ENCODE results near the gene SYT1.
"Not testable (repeated sequence)": the region's sequence is repeated elsewhere in the genome, so short reads cannot be mapped to it uniquely, and the experiment has no call there.

SYT1 gene

DNA sequence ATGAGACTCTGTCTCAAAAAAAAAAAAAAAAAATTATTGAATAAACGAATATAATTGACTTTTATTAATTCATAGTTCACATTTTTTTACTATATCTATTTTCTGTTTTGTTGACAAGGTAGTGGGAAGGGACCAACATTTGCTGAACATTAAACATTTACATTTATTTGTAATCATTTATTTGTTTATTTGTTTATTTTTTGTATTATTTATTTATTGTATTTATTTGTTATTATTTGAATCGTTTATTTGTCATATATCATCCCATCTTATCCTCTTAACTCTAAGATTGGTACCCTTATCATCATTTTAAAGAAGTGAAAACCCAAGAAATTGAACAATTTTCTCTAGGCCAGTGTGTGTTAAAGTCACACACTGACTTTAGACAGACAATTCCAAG, 101.5 kb downstream of the SYT1 start:
- in situ Hi-C loops (cut with MboI; ENCODE audit: low sequenced_read_pairs) = no loop called here

- in situ Hi-C loops (cut with MboI; ENCODE audit: low sequenced_read_pairs) = no loop called here
Measured at GRCh38 chr12:78966926-78967325, 102.4 kb downstream of the SYT1 start.

GRCh38 chr12:78968226-78968625, 103.7 kb downstream of the SYT1 start:
- in situ Hi-C loops (cut with MboI; ENCODE audit: low sequenced_read_pairs) = no loop called here

- in situ Hi-C loops (cut with MboI; ENCODE audit: low sequenced_read_pairs) = no loop called here
Measured at GRCh38 chr12:78970041-78970440, 105.5 kb downstream of the SYT1 start.

GRCh38 chr12:78977304-78977867, 112.8 kb downstream of the SYT1 start:
- in situ Hi-C loops (cut with MboI; ENCODE audit: low sequenced_read_pairs) = no loop called here

- in situ Hi-C loops (cut with MboI; ENCODE audit: low sequenced_read_pairs) = no loop called here
Measured at GRCh38 chr12:78994168-78994791, 129.7 kb downstream of the SYT1 start.

- in situ Hi-C loops (cut with MboI; ENCODE audit: low sequenced_read_pairs) = no loop called here
Measured at GRCh38 chr12:79000501-79000900, 135.9 kb downstream of the SYT1 start.

- in situ Hi-C loops (cut with MboI; ENCODE audit: low sequenced_read_pairs) = no loop called here
Measured at GRCh38 chr12:79001404-79001803, 136.8 kb downstream of the SYT1 start.

DNA sequence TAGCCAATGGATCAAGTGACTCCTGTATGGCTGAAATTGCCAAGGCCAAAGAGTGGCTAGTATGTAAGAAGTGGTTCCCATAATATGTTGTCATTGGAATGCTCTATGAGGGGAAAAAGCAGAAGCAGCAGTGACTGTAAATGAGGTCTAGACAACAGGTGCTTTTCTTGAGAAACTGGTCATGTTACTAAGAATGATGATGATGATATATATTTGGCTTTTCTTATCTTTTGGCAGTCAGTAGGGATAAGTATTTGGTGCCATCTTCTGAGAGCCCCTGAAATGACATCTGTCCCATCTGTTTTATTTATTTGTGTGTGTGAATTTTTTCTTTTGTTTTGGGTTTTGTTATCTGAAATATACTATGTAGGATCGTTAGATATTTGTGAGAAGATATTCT, 141.7 kb downstream of the SYT1 start:
- in situ Hi-C loops (cut with MboI; ENCODE audit: low sequenced_read_pairs) = no loop called here

GRCh38 chr12:79008591-79008990, 144.0 kb downstream of the SYT1 start:
- in situ Hi-C loops (cut with MboI; ENCODE audit: low sequenced_read_pairs) = no loop called here

DNA sequence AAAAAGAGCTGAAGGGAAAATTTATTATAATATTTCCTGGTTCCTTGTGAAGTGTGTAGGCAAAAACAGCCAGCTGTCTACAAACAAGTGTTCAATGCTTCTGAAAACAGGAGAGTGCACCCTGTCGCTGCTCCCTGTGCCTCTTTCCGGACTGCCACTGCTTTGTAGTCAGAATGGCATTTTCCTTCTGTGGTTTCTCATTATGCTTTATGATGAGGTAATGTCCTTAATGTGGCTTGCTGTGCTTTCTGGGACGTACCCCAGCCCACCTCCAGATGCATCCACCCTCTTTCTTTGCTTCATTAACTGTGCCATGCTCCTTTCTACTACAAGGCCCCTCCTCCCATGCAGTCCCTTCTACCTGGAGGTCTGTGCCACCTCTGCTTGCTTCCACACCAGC, 148.1 kb downstream of the SYT1 start:
- in situ Hi-C loops (cut with MboI; ENCODE audit: low sequenced_read_pairs) = no loop called here

DNA sequence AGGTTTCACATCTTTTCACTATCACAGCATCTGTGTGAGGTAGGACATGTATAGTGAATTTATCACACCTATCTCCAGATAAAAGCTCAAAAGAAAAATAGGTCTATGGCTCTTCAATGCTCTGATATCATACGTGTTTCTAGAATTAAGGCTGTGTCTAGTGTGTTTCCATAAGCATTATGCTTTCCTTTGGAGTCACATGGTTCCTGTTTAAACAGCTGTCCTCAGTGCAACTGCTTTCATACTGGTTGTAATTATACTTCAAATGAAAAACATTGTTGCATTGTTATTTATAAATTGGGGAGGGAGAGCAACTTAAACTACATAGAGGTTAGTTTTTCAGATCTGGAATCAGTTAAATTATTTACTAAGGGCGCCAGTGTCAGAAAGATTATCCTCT, 151.6 kb downstream of the SYT1 start:
- in situ Hi-C loops (cut with MboI; ENCODE audit: low sequenced_read_pairs) = no loop called here

DNA sequence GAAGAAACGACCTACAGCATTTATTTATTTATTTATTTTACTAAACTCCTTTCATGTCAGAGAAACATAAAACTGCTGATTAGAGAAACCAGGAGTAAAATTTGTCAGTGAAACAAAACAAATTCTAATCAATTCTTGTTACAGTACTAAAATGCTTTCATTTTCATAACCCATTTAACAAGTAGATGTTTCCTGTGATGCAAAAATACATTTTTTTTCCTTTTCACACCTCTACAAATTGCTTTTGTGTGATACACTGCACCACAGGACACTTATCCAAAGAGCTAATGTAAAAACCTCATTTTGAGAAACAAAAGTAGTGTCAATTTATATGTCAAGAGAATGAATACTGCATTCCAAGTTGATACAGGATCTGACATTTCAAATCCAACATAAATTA, 155.1 kb downstream of the SYT1 start:
- in situ Hi-C loops (cut with MboI; ENCODE audit: low sequenced_read_pairs) = no loop called here

- in situ Hi-C loops (cut with MboI; ENCODE audit: low sequenced_read_pairs) = no loop called here
Measured at GRCh38 chr12:79020106-79020505, 155.5 kb downstream of the SYT1 start.

DNA sequence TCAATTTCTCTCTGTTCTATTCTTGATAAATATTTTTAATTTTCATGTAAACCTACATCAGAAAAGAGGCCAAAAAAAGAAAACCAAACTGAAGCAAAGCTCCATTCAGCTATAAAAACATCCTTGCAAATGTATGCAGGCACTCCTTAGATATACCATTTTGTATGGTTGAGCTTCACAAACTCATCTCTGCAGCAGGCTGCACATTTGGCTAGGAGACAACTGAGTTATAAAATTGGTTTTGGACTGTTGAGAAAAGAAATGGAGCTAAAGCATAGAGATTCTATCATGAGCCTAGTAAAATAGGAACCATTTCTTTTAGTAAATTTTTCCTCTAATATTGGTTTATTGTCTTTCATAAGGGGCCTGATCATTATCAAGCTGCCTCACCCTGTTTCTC, 156.4 kb downstream of the SYT1 start:
- in situ Hi-C loops (cut with MboI; ENCODE audit: low sequenced_read_pairs) = no loop called here

GRCh38 chr12:79023261-79023660, 158.7 kb downstream of the SYT1 start:
- in situ Hi-C loops (cut with MboI; ENCODE audit: low sequenced_read_pairs) = no loop called here

GRCh38 chr12:79023784-79024183, 159.2 kb downstream of the SYT1 start:
- in situ Hi-C loops (cut with MboI; ENCODE audit: low sequenced_read_pairs) = no loop called here

DNA sequence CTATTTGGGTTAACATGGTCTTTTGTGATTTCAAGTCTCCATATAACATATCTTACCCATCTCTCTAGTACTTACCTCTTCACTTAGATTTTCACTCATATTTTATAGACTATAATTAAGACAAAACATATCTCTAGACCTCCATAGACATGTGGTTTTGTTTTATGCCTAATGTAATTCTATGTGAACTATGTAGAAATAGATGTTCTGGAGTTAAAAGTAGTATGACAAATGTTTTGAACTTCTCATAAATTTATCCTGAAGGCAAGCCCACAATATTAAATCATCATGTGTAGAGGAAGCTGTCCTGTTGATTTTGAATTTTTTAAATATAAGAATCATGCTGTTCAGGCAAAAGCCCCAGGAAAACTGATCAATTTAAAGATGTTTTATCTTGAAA, 169.2 kb downstream of the SYT1 start:
- in situ Hi-C loops (cut with MboI; ENCODE audit: low sequenced_read_pairs) = no loop called here

GRCh38 chr12:79044748-79045147, 180.2 kb downstream of the SYT1 start:
- in situ Hi-C loops (cut with MboI; ENCODE audit: low sequenced_read_pairs) = not testable (repeated sequence)

GRCh38 chr12:79045149-79045703, 180.7 kb downstream of the SYT1 start:
- in situ Hi-C loops (cut with MboI; ENCODE audit: low sequenced_read_pairs) = not testable (repeated sequence)

DNA sequence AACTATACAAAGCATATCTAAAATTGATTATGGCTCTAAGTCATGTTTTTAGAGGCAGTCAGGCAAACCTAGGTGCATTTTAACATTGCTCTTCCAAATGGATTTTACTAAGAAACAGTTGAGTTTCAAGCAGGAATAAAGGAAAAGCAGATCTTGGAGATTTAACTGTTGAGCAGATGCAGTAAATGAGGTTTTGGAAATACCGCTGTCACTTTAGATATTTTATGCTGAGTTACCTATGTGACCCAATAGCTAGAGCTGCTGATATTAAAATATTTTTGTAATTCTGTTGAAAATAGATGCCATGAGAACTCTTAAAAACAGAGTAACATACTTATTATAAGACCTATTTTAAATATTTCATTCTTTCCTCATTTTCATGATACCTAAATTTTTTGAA, 181.4 kb downstream of the SYT1 start:
- in situ Hi-C loops (cut with MboI; ENCODE audit: low sequenced_read_pairs) = no loop called here

- in situ Hi-C loops (cut with MboI; ENCODE audit: low sequenced_read_pairs) = no loop called here
Measured at GRCh38 chr12:79048962-79049361, 184.4 kb downstream of the SYT1 start.

- in situ Hi-C loops (cut with MboI; ENCODE audit: low sequenced_read_pairs) = no loop called here
Measured at GRCh38 chr12:79053394-79053793, 188.8 kb downstream of the SYT1 start.
